HG03571 (cell line): ENCODE results near the gene RPL37.
A peak's percentile ranks its signal among the peaks of the same experiment; 100 is the strongest.
"Not testable (repeated sequence)": the region's sequence is repeated elsewhere in the genome, so short reads cannot be mapped to it uniquely, and the experiment has no call there.

Experiments
- ATAC-seq: cut with Tn5 transposase; IDR thresholded peaks from one replicate; pipeline ENCODE4 v1.9.1; 2021; ENCODE audit not compliant: unreplicated experiment

The RPL37 gene

DNA sequence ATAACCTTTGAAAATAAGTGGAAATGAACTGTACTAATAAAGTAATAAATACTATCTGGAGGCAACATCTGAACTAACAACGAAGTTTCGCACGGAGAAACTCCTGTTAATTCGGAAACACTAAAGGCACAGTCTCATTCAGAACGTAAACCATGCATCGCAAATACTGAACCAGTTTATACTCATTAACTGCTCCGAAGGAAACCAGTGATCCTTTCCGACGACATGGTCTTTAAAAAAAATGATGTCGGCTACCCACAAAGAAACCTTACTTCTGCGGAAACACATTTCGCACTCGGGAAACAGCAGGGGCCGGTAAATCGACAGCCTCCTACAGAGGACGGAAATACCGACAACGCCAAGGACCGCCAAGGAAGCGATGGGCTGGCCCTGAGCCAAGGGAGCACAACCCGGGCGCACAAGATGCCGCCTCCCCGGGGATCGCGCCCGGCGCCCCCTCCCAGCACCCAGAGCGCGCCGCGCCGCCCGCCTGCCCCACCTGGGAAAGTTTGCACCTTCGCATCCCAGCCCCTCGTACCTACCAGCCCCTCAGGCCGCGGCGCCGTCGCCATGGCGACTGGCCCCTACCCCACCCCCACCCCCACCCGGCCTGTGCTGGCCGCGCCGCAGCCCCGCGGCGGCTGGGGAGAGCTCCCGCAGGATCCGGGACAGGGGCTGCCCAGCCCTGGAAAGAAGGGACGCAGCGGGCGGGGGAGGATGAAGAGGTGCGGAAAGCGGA lies 37.6 kb downstream of the RPL37 start:
- ATAC-seq, result peak; percentile 37

DNA sequence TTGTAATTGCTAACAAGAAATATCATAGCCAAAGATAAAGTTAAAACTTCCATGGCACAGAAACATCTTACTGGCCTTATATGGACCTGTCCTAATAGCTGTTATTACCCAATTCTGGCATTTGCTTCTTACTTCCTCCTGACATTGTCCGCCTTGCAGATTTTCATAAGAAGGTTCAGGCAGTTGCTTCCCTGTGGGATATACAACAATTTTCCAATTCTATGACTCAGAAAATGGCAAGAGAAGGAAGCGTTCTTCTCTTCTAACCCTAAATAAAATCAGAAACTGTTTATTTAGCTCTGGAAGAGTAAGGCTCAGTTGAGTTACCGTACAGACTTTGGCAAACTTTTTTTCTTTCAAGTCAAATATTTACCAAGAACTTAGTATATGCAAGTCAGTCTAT lies 38.5 kb downstream of the RPL37 start:
- ATAC-seq, result no peak

- ATAC-seq, result not testable (repeated sequence)
Observed at GRCh38 chr5:40794877-40795276, 40.1 kb downstream of the RPL37 start.

DNA sequence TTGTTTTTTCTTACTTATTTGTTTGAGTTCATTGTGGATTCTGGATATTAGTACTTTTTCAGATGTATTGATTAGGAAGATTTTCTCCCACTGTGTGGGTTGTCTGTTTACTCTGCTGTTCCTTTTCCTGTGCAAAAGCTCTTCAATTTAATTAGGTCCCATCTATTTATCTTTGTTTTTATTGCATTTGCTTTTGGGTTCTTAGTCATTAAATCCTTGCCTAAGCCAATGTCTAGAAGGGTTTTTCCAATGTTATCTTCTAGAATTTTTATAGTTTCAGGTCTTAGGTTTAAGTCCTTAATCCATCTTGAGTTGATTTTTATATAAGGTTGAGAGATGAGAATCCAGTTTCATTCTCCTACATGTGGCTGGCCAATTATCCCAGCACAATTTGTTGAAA lies 40.7 kb downstream of the RPL37 start:
- not testable (repeated sequence) for ATAC-seq

- ATAC-seq, result not testable (repeated sequence)
Observed at GRCh38 chr5:40792691-40793090, 42.3 kb downstream of the RPL37 start.

GRCh38 chr5:40791715-40792139 lies 43.3 kb downstream of the RPL37 start:
- no peak for ATAC-seq

DNA sequence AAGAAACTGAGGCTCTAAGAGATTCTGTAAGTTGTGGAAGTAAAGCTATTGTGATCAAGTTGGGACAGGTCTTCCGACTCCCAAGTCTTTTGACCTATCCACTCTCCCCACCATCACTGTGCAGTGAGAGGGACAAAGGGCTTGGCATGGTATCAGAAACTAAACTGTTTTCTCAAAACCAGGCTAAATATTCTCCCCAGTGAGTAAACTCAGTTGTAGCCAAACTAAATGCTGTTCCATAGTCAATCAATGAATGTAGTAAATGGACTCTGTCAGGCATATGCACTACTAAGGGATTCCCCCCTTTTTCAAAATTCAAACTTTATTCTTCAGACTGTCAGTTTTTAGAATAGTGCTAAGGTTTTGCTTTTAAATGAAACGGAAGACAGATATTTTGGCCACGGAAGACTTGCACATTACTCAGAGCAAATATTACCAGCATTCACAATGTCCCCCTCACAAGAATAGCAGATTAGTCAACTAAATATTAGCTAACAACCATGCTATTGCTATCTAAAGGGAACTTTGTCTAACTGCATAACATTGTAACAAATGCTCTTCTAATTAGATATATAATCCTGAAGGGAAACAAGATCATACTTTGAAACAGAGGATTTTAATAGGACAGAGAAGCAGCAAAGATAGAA lies 44.0 kb downstream of the RPL37 start:
- ATAC-seq, result no peak

GRCh38 chr5:40788941-40789340 lies 46.1 kb downstream of the RPL37 start:
- not testable (repeated sequence) for ATAC-seq

DNA sequence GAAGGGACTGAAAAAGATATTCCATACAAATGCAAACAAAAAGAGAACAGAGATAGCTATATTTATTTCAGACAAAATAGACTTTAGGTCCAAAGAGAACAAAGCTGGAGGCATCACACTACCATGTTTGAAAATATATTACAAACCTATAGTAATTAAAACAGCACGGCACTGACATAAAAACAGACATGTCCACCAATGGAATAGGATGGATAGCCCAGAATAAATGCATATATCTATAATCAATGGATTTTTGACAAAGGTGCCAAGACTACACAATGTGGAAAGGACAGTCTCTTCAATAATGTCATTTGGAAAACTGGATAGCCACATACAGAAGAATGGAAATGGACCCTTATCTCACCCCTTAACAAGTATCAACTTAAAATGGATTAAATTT lies 47.0 kb downstream of the RPL37 start:
- no peak for ATAC-seq

GRCh38 chr5:40786664-40787063 lies 48.4 kb downstream of the RPL37 start:
- not testable (repeated sequence) for ATAC-seq

DNA sequence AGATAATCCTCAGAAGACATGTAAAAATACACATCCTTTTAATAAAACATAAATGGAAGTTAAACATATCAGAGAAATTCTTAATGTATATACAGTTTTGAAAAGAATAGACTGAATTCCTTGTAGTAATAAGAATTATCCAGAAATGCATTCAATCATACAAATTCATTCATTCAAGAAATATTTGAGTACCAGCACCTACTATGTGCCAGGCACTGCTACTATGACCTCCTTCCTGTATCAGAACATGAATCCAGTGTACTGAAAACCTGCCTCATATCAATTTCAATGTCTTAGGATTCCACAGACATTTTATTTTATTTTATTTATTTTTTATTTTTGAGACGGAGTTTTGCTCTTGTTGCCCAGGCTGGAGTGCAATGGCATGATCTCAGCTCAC lies 50.1 kb downstream of the RPL37 start:
- no peak for ATAC-seq

- no peak for ATAC-seq
Observed at GRCh38 chr5:40784027-40784653, 50.9 kb downstream of the RPL37 start.

DNA sequence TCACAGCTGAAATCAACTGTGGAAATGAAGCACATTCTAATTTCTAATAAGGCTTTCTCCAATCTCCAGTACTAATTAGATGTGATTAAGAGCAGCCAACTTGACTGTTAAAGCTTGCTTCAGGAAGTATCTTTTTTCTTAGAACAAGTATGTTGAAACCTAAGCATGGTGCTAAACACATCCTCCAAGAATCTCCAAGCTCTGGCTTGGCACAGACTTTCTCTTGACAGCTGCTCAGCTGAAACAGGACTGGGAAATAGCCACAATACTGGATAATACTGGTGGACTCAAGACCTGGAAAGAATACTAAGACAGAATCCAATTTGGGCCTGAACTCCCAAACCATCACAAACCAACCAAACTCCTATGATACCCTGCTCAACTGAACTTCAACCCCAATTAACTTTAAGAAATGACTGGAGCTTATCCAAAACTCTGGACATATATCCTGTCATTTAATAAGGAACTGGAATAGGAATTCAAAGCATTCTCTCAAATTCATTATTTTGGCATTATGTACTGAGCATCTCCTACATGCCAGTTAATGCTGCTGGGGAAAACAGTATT lies 53.1 kb downstream of the RPL37 start:
- no peak for ATAC-seq

DNA sequence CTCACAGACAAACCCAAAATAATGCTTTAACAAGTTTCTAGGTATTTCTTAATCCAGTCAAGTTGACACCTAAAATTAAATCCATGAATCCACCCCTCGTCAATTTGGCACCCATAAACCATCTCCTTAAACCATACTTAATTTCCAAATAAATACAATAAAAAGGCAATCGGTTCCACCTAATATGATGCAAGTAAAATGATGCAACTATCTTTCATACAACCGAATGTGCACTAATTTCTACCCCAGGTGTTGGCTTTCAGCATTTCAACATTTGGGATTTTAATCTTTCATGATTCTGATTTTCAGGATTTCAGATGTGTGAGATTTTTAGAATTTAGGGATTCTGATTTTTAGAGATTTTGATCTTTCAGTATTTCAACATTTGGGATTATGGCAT lies 54.2 kb downstream of the RPL37 start:
- ATAC-seq, result no peak

DNA sequence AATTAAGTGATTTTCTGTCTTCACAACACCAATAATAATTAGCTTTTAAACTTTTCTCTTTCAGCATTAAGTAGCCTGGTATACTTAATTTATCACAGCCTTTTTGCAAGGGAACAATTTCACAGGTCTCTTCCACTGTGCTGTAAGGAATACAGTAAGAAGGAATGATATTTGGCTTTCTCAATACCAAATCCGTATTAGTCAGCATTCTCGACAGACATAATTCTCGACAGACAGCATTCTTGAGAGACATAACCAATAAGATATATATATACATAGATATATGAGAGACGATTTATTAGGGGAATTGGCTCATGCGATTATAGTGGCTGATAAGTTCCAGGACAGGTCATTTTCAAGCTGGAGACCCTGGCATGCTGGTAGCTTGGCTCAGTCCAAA lies 54.8 kb downstream of the RPL37 start:
- ATAC-seq, result no peak

DNA sequence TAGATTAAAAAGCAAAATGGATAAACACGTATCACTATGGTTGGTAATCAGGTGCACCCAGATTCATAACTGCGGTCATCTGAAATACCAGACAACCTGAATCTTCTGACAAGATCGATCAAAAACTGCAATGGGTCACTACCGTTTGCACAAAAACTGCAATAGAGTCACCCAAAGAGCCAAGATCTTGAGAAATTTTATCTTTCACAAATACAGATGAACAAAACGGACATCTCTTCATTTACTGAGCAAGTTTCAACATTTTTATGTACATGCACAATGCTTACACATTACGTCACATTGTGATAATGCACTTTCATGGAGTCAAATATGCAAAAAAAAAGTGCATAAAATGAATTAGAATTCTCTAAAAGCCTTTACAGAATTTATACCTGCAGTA lies 55.5 kb downstream of the RPL37 start:
- no peak for ATAC-seq

DNA sequence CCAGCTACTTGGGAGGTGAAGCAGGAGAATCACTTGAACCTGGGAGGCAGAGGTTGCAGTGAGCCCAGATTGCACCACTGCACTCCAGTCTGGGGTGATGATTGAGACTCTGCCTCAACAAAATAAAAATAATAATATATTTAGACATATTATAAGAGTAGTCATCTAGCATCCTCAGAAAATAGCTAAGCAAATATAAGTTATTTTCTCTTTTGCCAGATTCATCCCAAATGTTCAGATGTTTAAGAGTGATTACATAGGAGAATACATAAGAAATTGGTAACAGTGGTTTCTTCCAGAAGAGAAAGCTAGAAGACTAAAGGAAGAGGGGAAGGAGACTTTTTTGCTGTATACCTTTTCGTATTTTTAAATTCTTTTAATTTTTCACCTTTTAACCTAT lies 56.9 kb downstream of the RPL37 start:
- ATAC-seq, result no peak

- ATAC-seq, result no peak
Observed at GRCh38 chr5:40776658-40776977, 58.4 kb downstream of the RPL37 start.

DNA sequence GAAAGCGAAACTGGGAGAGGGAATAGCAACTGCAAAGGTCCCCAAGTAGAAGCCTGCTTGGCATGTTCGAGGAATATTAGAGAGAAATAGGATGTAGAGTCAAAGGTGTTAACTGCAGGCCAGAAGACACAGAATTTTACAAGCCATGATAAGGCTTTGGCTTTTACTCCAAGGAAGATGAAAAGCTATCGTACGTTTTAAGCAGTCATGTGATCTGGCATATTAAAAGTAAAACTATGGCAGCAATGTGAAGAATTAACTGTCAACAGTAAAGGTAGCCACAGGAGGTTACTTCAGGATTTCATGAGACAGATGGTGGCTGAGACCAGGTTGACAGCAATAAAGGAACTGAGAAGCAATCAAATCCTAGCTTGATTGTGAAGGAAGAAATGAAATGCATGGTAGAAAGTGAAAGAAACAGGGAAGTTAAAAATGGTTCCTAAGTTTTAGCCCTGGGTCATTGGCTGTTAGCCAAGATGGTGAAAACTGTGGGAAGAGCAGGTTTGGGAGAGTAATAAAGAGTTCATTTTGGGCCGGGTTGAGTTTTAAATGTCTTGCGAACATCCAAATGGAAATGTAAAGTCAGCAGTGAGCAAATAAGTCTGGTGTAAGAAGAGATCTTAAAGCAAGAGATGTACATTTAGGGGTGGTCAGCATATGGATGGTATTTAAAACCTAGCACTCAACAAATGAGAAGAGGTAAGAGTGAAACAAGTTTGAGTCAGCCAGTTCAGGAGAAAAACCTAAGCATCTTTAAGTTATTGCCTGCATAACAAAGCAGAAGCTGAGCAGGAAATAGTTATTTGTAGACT lies 59.0 kb downstream of the RPL37 start:
- ATAC-seq, result no peak
